GM18909 (cell line): ENCODE measurements around the gene NMRK2.

Experiments
- ATAC-seq: cut with Tn5 transposase; IDR thresholded peaks from one replicate; pipeline ENCODE4 v1.9.1; 2021; ENCODE audit warnings: mild to moderate bottlenecking; ENCODE audit not compliant: unreplicated experiment, poor library complexity

Gene NMRK2

DNA sequence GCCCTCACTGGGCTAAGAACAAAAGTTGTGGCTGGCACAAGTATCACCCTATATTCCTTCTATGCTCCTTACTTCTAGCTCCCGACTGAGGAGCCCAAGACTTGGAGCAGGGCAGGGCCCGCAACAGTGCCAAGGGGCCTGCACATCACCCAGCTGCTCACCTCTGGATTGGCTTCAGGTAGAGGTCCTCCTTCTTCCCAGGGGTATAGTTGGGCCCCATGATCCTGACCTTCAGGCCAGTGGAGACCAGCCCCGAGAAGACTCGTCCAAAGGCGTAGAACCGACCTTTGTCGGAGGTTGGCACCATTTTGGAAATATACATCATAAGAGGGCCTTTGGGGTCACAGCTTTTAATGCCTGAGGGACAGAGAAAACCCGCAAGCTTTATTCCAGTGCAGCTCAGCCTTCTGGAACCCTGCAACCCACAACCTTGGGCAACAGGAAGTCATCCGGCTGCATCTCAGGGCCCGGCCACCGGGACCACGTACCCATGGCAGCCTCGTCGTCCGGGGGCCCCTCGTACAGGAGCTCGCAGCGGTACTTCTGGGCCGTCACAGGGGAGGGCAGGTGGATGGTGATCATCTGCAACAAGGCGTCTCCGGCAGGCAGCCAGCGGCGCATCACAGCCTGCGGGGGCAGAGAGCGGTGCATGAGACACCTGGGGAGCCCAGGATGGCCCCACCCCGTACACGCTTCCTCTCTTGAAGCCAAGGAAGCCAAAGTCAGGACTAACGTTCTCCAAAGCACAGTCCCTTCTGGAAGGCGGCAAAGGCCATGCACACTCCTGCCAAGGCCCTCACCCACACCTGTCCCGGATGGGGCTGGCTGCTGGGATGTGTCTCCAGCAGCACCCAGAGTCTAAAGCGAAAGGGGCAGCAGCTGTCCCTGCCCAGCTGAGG, 47.7 kb downstream of the NMRK2 start:
- ATAC-seq, result no peak

DNA sequence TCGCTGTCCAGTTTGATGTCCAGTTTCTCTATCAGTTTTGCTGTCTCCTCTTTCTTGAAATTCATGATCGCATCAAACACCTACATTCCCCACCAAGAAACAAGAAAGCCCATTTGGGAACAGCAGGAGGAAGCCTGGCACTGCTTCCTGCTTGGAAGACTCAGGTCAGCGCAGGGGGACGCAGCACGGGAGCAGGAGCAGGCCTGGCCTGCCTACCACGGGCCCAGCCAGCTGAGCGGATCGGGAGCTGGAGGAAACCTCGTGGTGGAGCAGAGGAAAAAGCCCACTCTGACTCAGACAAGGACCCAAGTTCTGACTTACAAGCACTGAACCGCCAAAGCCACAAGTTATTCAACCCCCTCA, 48.5 kb downstream of the NMRK2 start:
- ATAC-seq, result no peak

- ATAC-seq, result no peak
Observed at GRCh38 chr19:3981736-3982681, 49.1 kb downstream of the NMRK2 start.

GRCh38 chr19:3982701-3983541, 50.1 kb downstream of the NMRK2 start:
- no peak for ATAC-seq

DNA sequence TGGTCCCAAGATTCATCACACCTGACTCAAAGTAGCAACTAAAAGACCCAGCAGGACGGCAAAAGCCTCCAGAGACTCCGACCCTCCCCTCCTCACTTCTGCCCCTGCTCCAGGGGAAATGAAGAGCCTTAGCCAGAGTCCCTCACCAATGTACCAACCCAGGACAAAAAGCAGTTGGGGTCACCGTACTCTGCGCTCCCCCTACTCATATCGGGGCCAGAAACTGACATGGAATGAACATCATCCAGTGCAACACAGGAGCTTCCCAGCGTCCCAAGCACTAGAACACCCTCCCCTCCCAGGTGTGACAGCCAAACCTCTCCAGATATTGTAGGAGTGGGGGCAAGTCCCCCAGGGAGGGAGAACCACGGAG, 50.7 kb downstream of the NMRK2 start:
- ATAC-seq, result no peak

DNA sequence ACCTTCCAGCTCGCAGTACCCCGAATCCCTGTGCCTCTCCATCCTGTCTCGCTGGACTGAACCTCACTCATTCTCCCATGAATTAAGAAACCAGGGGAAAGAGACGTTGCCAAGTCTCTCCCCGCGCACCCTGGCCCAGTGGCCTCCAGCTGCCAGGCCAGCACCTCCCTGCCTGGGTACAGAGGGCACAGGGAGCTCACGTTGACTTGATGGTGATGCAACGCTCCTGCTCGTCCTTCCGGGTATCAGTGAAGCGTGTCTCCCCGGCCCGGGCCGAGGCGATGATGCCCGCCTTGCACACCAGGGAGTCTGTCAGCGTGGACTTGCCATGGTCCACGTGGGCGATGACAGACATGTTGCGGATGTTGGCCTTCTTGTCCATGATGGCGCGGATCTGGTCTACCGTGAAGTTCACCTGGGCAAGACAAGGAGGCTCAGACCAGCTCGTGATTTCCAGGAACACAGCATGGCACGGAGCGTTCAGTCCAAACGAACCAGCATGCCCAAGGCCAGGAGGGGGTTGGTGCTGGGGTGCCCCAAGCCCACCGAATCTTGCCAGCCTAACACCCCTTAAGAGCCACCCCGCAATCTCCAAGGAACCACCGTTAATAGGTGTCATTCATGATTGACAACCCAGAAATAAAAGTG, 51.2 kb downstream of the NMRK2 start:
- no peak for ATAC-seq

GRCh38 chr19:3984584-3984907, 51.7 kb downstream of the NMRK2 start:
- no peak for ATAC-seq

DNA sequence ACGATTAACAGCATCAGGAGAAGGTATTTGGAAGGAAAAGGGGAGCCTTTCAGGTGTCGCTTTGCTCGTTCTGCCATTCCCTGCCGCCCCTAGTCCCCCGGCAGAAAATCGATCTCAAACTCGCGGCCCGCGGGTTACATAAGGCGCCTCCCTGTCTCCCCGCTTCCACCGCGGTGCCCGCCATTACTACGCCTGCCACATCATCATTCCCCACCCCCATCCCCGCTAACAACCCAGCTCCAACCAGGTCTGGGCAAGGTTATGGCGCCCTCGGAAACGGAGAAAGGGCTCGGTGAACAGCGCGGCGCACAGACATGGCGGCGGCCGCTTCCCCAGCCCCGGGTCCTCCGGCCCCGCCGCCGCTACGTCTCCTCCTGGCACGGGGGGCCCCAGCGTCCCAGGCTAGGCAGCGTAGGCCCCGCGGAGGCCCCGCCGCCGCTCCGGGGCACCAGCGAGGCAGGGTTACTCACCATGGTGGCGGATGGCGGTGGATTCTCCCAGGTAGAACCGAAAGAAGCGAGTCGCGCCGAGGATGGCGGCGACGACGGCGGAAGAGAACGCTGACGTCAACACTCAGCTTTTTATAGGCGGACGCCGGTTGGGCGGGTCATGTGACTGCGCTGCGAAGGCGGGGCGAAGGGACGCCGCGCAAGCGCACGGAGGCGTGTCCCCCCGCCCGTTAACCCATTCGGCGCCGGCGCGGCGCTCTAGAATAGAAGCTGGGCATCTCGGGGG, 52.2 kb downstream of the NMRK2 start, which contains the start of gene EEF2:
Gene EEF2, minus strand, starts transcription at position 556 of the 735 bp plus-strand sequence. Its CDS starts 83 bp downstream, at position 473.
- no peak for ATAC-seq

GRCh38 chr19:3985643-3986259, 52.9 kb downstream of the NMRK2 start:
- no peak for ATAC-seq

- ATAC-seq, result no peak
Observed at GRCh38 chr19:3986260-3987041, 53.6 kb downstream of the NMRK2 start.

DNA sequence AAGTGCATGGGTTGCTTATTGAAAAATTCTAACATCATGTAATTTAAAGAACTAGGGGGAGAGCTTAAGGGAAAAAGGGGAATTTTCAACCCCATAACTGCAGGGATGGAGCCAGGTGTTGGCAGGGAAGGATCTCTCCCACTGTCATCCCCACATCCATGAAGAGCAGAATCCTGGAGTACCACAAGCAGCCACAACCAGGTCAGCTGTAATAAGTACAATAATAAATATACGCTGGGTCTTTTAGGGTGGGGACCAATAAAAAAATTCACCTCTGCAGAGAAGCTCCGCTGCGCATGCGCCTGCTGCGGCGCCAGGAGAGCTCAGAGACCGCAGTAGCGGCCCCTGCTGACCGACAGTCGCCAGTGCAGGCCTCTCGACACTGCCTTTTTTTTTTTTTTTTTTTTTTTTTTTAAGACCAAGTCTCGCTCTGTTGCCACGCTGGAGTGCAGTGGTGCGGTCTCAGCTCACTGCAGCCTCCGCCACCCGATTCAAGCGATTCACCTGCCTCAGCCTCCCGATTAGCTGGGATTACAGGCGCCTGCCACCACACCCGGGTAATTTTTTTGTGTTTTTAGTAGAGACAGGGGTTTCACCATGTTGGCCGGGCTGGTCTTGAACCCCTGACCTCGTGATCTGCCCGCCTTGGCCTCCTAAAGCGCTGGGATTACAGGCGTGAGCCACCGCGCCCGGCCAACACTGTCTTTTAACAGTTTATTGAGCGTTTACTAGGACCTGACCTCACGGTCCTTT, 54.9 kb downstream of the NMRK2 start:
- ATAC-seq, result peak; percentile 62

DNA sequence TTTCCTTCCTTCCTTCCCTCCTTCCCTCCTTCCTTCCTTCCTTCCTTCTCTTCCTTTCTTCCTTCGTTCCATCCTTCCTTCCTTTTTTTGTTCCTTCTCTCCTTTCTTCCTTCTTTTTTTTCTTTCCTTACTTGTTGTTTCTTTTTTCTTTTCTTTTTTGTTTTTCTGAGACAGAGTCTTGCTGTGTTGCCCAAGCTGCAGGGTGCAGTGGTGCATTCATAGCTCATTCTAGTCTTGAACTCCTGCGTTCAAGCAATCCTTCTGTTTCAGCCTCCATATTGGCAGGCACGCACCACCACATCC, 57.9 kb downstream of the NMRK2 start:
- no peak for ATAC-seq
